Keratinocyte (primary cell): ENCODE data around the gene DDR2. TPM values are rescaled to one million over a fixed set of nuclear protein-coding genes. Genes with fewer than 3 reads are reported as not detected.

ENCODE experiments used
- DNase-seq: peaks from one replicate; pipeline ENCODE4 v3.0.0-alpha.2; 2011; ENCODE audit warnings: low read depth, missing footprints, low spot score
- FAIRE-seq: peaks from 2 replicates; lab custom pipeline; 2011; peaks lifted over from hg19 to GRCh38; lab: Jason Lieb, UNC
- H2AFZ ChIP-seq: 2 replicates; pipeline ENCODE4 v1.6.0; 2012; ENCODE audit warnings: low read length, control low read depth, inconsistent platforms; ENCODE audit not compliant: control insufficient read depth
- H3K27ac ChIP-seq: 2 replicates; pipeline ENCODE4 v1.5.1; 2011; ENCODE audit warnings: low read length; ENCODE audit not compliant: control insufficient read depth, insufficient read depth
- H3K27me3 ChIP-seq: 3 replicates; pipeline ENCODE4 v1.6.0; 2011; ENCODE audit warnings: low read length; ENCODE audit not compliant: control insufficient read depth, insufficient read depth; ENCODE audit errors: extremely low read depth
- H3K36me3 ChIP-seq, 2 experiments: 2 replicates in 1 of 2; 3 replicates in 1 of 2; pipeline ENCODE4 v1.5.1; 2011; ENCODE audit warnings: low read length in 2 of 2, mild to moderate bottlenecking in 1 of 2; ENCODE audit not compliant: control insufficient read depth in 2 of 2, insufficient read depth in 2 of 2; ENCODE audit errors: extremely low read depth in 1 of 2
- H3K4me1 ChIP-seq: 3 replicates; pipeline ENCODE4 v1.5.1; 2011; ENCODE audit warnings: low read length; ENCODE audit not compliant: control insufficient read depth, insufficient read depth; ENCODE audit errors: extremely low read depth
- H3K4me2 ChIP-seq: 3 replicates; pipeline ENCODE4 v1.6.0; 2011; ENCODE audit warnings: low read depth, low read length; ENCODE audit not compliant: control insufficient read depth, insufficient read depth; ENCODE audit errors: extremely low read depth
- H3K4me3 ChIP-seq, 3 experiments: fragments of 200-600 bp in 1 of 3; sonication (generic) in 1 of 3; 2 replicates in 2 of 3; 3 replicates in 1 of 3; pipeline ENCODE4 v1.5.1; 2011 to 2016; ENCODE audit warnings: low read length in 3 of 3, mild to moderate bottlenecking in 3 of 3, control low read depth in 2 of 3, inconsistent platforms in 1 of 3, low read depth in 1 of 3, mixed read lengths in 1 of 3, mixed run types in 1 of 3, moderate library complexity in 1 of 3; ENCODE audit not compliant: control insufficient read depth in 2 of 3, insufficient read depth in 2 of 3; ENCODE audit errors: extremely low read depth in 1 of 3
- H3K79me2 ChIP-seq: 2 replicates; pipeline ENCODE4 v1.6.0; 2012; ENCODE audit warnings: low read length; ENCODE audit not compliant: control insufficient read depth, insufficient read depth
- H3K9ac ChIP-seq: 3 replicates; pipeline ENCODE4 v1.6.0; 2011; ENCODE audit warnings: low read length; ENCODE audit not compliant: control insufficient read depth, insufficient read depth; ENCODE audit errors: extremely low read depth
- H3K9me1 ChIP-seq: 3 replicates; pipeline ENCODE4 v1.6.0; 2011; ENCODE audit warnings: low read length; ENCODE audit not compliant: control insufficient read depth, insufficient read depth; ENCODE audit errors: extremely low read depth
- H3K9me3 ChIP-seq: 2 replicates; pipeline ENCODE4 v1.5.1; 2012; ENCODE audit warnings: low read depth, low read length; ENCODE audit not compliant: control insufficient read depth
- H4K20me1 ChIP-seq: 3 replicates; pipeline ENCODE4 v1.6.0; 2011; ENCODE audit warnings: low read length; ENCODE audit not compliant: control insufficient read depth, insufficient read depth; ENCODE audit errors: extremely low read depth
- CTCF ChIP-seq, 3 experiments: IDR thresholded peaks in 1 of 3; conservative IDR thresholded peaks in 1 of 3; optimal IDR thresholded peaks in 1 of 3; 2 replicates in 2 of 3; 3 replicates in 1 of 3; pipeline versions ENCODE3 to v1.5.1; 2011; ENCODE audit warnings: low read length in 3 of 3, mild to moderate bottlenecking in 3 of 3, moderate library complexity in 2 of 3, control low read depth in 1 of 3, inconsistent platforms in 1 of 3; ENCODE audit not compliant: insufficient read depth in 2 of 3; ENCODE audit errors: extremely low read depth in 1 of 3
- EZH2 ChIP-seq: IDR thresholded peaks from one replicate; pipeline ENCODE4 v1.6.1; 2012; ENCODE audit warnings: inconsistent platforms, mild to moderate bottlenecking, low read length, moderate library complexity
- dilution Hi-C: fragments of 300-500 bp; cut with MboI; formaldehyde crosslinking; loops from one replicate; pipeline ENCODE4 v1.7.0; 2020; ENCODE audit warnings: low sequenced_read_pairs; ENCODE audit not compliant: extremely low pct_ligation_motif_present
- polyA plus RNA-seq, 5 experiments: library from polyadenylated mRNA; depleted of rRNA in 3 of 5; stranded (reverse) in 3 of 5; stranded (forward) in 1 of 5; unstranded in 1 of 5; fragments of >200 nt; gene quantifications; 1 replicate in 1 of 5; 2 replicates in 3 of 5; 3 replicates in 1 of 5; pipeline versions ENCODE4 v1.2.1 to v1.2.3, GENCODE V29; 2011 to 2012; ENCODE audit warnings: missing spikeins in 2 of 5, low read depth in 1 of 5, low replicate concordance in 1 of 5

Gene DDR2
- polyA plus RNA-seq, 1 donor (not counting 4 experiments of a cell fraction or from before 2014, with no cell fraction given), result 0.39 TPM

DNA sequence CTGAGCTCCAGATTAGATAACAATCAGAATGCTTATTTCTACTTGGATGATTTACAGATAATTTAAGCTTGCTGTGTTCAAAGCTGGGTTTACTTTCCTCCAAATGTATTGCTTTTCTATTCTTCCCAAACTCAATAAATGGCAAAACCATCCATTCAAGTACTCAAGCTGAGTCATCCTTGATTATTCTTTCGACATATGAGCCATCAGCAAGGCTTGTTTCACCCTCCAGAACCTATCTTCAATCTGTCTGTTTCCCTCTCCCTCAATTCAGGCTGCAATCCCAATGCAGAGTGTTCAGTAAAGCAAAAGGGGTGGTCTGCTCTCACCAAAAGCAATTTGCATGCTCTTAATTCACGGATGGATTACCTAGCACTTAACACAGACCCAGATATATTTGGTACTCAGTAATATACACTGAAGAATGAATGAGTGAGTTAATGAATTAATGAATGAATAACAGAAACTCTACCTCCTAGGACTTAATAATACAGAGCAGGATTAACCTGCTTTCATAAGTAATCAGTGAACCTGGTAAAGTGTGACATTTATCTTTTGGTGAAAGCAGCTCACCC is 41.9 kb downstream of the DDR2 start:
- H3K36me3 ChIP-seq, result no peaks in the 10 kb centered on the region
- no peaks in the 10 kb centered on the region for H3K9me3 ChIP-seq
- no peaks in the 10 kb centered on the region for H3K27me3 ChIP-seq
- H3K4me2 ChIP-seq, result no peak overlapping the region
- no peak overlapping the region for H3K9ac ChIP-seq
- H2AFZ ChIP-seq, result no peak overlapping the region
- peaks cover 9% of the 10 kb centered on the region for H3K4me1 ChIP-seq
- no peak overlapping the region for H3K4me3 ChIP-seq
- dilution Hi-C loops, result no loop called here
- H3K79me2 ChIP-seq, result no peaks in the 10 kb centered on the region
- TF ChIP-seq EZH2 (no peak), CTCF (optimal IDR thresholded peaks at IDR 0.05 in 1 of 3, IDR thresholded peaks at IDR 0.05 in 1 of 3, conservative IDR thresholded peaks at IDR 0.05 in 1 of 3; ENCODE audit: extremely low read depth in 1 of 3, insufficient read depth in 2 of 3, low read length in 3 of 3) (no peak)
- H3K27ac ChIP-seq, result no peak overlapping the region
- FAIRE-seq, result no peak
- no peak for DNase-seq
- H3K9me1 ChIP-seq, result no peaks in the 10 kb centered on the region
- no peaks in the 10 kb centered on the region for H4K20me1 ChIP-seq

GRCh38 chr1:162676087-162676486 is 43.8 kb downstream of the DDR2 start:
- DNase-seq, result no peak
- no peak overlapping the region for H3K9ac ChIP-seq
- H4K20me1 ChIP-seq, result no peaks in the 10 kb centered on the region
- no peaks in the 10 kb centered on the region for H3K9me3 ChIP-seq
- H3K4me2 ChIP-seq, result no peak overlapping the region
- dilution Hi-C loops, result no loop called here
- TF ChIP-seq EZH2 (no peak), CTCF (optimal IDR thresholded peaks at IDR 0.05 in 1 of 3, IDR thresholded peaks at IDR 0.05 in 1 of 3, conservative IDR thresholded peaks at IDR 0.05 in 1 of 3; ENCODE audit: extremely low read depth in 1 of 3, insufficient read depth in 2 of 3, low read length in 3 of 3) (no peak)
- H3K4me1 ChIP-seq, result peaks cover 9% of the 10 kb centered on the region
- H2AFZ ChIP-seq, result no peak overlapping the region
- H3K27me3 ChIP-seq, result no peaks in the 10 kb centered on the region
- H3K36me3 ChIP-seq, result no peaks in the 10 kb centered on the region
- H3K79me2 ChIP-seq, result no peaks in the 10 kb centered on the region
- no peaks in the 10 kb centered on the region for H3K9me1 ChIP-seq
- no peak overlapping the region for H3K4me3 ChIP-seq
- FAIRE-seq, result no peak
- H3K27ac ChIP-seq, result no peak overlapping the region
